Amygdala (tissue), 56 donors: Measurements from ENCODE around the gene GALNT9.
"Not testable (repeated sequence)": the region's sequence is repeated elsewhere in the genome, so short reads cannot be mapped to it uniquely, and the experiment has no call there.

Experiments
- DNase-seq, 56 donors: peaks; one replicate each; lab custom pipeline; 2025; lab: John Stamatoyannopoulos, UW

GALNT9 gene

GRCh38 chr12:132359551-132359950 lies 30.2 kb upstream of the GALNT9 start:
- no peak for DNase-seq

- DNase-seq: not testable (repeated sequence)
These were observed 29.1 kb upstream of the GALNT9 start for GRCh38 chr12:132358241-132359225.

GRCh38 chr12:132357623-132358186 lies 28.3 kb upstream of the GALNT9 start:
- DNase-seq: no peak

GRCh38 chr12:132356691-132357622 lies 27.6 kb upstream of the GALNT9 start:
- DNase-seq: peak in 42 of 56 donors; percentile 7 to 81 (median 32)

- no peak for DNase-seq
These were observed 26.6 kb upstream of the GALNT9 start for GRCh38 chr12:132355742-132356681.

- no peak for DNase-seq
These were observed 25.7 kb upstream of the GALNT9 start for GRCh38 chr12:132354982-132355680.

- DNase-seq: peak in 1 of 56 donors; percentile 20
These were observed 25.0 kb upstream of the GALNT9 start for GRCh38 chr12:132354211-132354981.

- no peak for DNase-seq
These were observed 24.4 kb upstream of the GALNT9 start for GRCh38 chr12:132353811-132354210.

GRCh38 chr12:132352896-132353800 lies 23.8 kb upstream of the GALNT9 start:
- peak in 2 of 56 donors; percentile 20 to 26 for DNase-seq

GRCh38 chr12:132351751-132352495 lies 22.5 kb upstream of the GALNT9 start:
- no peak for DNase-seq

GRCh38 chr12:132349501-132350131 lies 20.2 kb upstream of the GALNT9 start:
- DNase-seq: no peak

GRCh38 chr12:132348176-132348575 lies 18.8 kb upstream of the GALNT9 start:
- DNase-seq: no peak

- no peak for DNase-seq
These were observed 17.9 kb upstream of the GALNT9 start for GRCh38 chr12:132347176-132347855.

- DNase-seq: no peak
These were observed 17.2 kb upstream of the GALNT9 start for GRCh38 chr12:132346471-132347175.
